Effector memory CD4-positive, alpha-beta T cell (primary cell): Measurements from ENCODE around the gene ACADSB.

Source experiments
- DNase-seq, 3 donors: peaks; one replicate each; pipeline ENCODE4 v3.0.0-alpha.2; 2020
- H3K27ac ChIP-seq: 2 replicates; pipeline ENCODE4 v1.7.0; 2013; ENCODE audit warnings: mild to moderate bottlenecking, low read length, moderate library complexity; ENCODE audit not compliant: insufficient read depth, poor library complexity, severe bottlenecking
- H3K27me3 ChIP-seq: replicated peaks from 2 replicates; pipeline ENCODE4 v1.7.0; 2013; ENCODE audit warnings: mild to moderate bottlenecking, low read length; ENCODE audit not compliant: insufficient read depth, control insufficient read depth, poor library complexity, severe bottlenecking
- H3K36me3 ChIP-seq: 2 replicates; pipeline ENCODE4 v1.7.0; 2013; ENCODE audit warnings: mild to moderate bottlenecking, low read length, moderate library complexity; ENCODE audit not compliant: control insufficient read depth, insufficient read depth
- H3K4me1 ChIP-seq: 2 replicates; pipeline ENCODE4 v1.7.0; 2013; ENCODE audit warnings: low read length, mild to moderate bottlenecking; ENCODE audit not compliant: control insufficient read depth, insufficient read depth, poor library complexity, severe bottlenecking
- H3K4me3 ChIP-seq: 2 replicates; pipeline ENCODE4 v1.7.0; 2013; ENCODE audit warnings: low read length, low read depth, mild to moderate bottlenecking; ENCODE audit not compliant: insufficient read depth, poor library complexity, severe bottlenecking
- H3K9me3 ChIP-seq: 2 replicates; pipeline ENCODE4 v1.7.0; 2013; ENCODE audit warnings: mild to moderate bottlenecking, low read length, moderate library complexity; ENCODE audit not compliant: control insufficient read depth

ACADSB gene

DNA sequence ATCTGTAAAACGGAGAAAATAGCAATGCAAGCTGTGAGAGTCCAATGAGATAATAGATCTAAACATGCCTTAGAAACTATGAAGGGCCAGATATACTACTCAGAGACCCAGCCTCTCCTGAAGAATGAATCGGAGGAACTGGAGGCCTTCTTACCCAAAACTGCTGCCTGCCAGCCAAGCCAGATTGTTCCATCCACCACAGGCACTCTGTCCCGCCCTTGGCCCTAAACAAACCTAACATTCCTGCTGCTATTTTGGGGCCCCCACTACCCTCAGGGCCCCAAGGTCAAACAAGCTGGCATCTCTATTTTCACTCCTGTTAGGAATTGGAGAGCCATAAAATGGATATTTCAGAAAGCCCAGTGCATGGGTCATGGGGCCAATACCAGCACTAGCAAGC lies 79.0 kb downstream of the ACADSB start:
- H3K4me1 ChIP-seq = no peaks in the 10 kb centered on the region
- no peak for DNase-seq
- no peaks in the 10 kb centered on the region for H3K9me3 ChIP-seq
- H3K36me3 ChIP-seq = no peaks in the 10 kb centered on the region
- no peaks in the 10 kb centered on the region for H3K27me3 ChIP-seq
- no peak overlapping the region for H3K27ac ChIP-seq
- H3K4me3 ChIP-seq = no peak overlapping the region

DNA sequence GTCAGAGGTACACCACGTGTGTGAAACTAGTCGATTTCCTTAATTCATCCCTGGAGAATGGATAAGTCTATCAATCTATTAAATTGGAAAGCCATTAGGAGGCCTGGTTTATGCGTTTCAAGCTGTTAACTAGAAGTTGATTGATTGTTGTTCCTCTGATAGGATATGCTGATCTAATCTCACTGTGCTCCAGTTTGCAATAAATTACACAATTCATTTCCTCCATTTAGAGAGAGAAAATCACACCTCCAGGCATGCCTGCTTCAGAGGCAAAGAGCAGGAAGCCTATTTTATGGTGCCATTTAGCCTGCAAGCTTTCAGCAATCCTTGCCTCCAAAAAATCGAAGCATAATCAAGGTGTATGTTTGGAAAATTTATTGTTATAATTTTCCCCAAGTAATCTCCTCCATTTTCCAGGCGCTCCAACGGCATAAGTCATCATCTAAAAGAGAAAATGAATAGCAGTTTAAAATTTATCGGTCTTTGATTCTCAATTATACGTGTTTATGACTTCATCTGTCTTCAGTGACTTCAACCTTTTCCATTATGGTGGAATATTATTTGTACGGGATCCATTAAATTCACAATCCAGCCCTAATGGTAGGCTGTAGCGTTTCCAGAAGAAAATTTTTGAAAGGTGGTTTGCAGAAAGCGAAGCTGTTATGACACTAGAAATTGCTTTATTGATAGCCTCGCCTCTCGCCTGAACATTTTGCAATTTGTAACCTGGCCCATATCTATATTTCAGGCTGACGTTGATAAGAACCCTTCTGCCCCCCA lies 84.0 kb downstream of the ACADSB start:
- H3K27ac ChIP-seq = no peak overlapping the region
- H3K4me1 ChIP-seq = no peaks in the 10 kb centered on the region
- H3K36me3 ChIP-seq = no peaks in the 10 kb centered on the region
- H3K4me3 ChIP-seq = no peak overlapping the region
- DNase-seq = no peak
- no peaks in the 10 kb centered on the region for H3K27me3 ChIP-seq
- no peaks in the 10 kb centered on the region for H3K9me3 ChIP-seq

DNA sequence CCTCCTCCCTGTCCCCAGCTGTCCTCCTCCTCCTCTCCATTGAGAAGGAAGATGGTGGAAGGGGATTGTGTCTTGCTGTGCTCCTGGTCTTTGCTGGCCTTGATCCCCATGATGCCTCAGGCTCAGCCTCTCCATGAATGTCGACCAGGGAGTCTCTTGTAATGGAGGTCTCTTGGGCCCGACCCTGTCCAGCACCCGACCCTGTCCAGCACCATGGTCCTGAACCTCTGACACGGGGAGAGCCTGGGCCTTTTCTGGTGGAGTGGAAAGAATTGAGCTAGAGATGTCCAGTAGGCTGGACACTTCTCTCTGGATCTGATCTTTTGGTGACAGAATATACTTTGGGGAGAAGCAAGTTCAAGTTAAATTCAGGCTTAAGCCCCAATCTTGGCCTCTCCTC lies 84.7 kb downstream of the ACADSB start:
- no peak for DNase-seq
- H3K4me3 ChIP-seq = no peak overlapping the region
- H3K4me1 ChIP-seq = no peaks in the 10 kb centered on the region
- H3K9me3 ChIP-seq = no peaks in the 10 kb centered on the region
- H3K27ac ChIP-seq = no peak overlapping the region
- no peaks in the 10 kb centered on the region for H3K36me3 ChIP-seq
- no peaks in the 10 kb centered on the region for H3K27me3 ChIP-seq

DNA sequence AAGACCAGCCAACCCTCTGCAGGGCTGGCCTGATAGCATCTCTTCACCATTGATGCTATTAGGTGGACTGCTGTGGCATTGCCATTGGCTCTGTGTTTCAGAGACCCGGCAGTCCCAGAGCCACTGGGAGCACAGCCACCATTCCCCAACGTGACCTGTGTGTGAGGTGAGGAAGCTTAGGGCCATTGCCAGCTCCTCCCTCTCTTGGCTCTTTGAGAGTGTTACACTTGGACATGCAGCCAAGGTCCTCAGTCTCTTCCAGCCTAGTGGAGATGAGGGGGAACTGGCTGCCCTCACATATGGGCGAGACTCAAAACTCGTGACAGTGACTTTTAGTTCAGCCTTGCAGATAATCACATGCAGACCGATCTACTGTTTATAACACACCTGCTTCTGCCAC lies 87.6 kb downstream of the ACADSB start:
- Histone ChIP-seq H3K9me3 (no peaks in the 10 kb centered on the region), H3K4me3 (no peak overlapping the region), H3K36me3 (no peaks in the 10 kb centered on the region), H3K4me1 (no peaks in the 10 kb centered on the region), H3K27me3 (no peaks in the 10 kb centered on the region), H3K27ac (no peak overlapping the region)
- DNase-seq = no peak

DNA sequence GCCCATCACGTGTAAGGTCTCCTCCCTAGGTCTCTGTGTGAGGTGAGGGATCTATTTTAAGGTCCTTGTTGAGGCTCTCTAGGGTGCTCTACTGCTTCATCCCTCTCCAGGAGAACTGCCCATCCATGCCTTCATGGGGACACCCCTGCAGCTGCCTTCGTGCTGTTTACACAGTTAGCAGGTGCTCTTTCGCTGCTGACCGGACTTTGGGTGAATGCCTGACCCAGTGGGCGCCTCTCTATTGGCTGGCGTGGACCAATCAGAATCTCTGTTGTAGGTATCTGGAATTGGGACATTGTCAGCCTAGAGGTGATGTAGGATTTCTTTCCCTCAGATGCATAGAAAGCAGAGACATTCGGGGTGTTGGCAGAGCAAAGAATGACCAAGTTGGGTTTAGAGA lies 88.2 kb downstream of the ACADSB start:
- no peaks in the 10 kb centered on the region for H3K9me3 ChIP-seq
- no peak for DNase-seq
- no peak overlapping the region for H3K4me3 ChIP-seq
- no peaks in the 10 kb centered on the region for H3K27me3 ChIP-seq
- no peaks in the 10 kb centered on the region for H3K36me3 ChIP-seq
- no peaks in the 10 kb centered on the region for H3K4me1 ChIP-seq
- H3K27ac ChIP-seq = no peak overlapping the region

DNA sequence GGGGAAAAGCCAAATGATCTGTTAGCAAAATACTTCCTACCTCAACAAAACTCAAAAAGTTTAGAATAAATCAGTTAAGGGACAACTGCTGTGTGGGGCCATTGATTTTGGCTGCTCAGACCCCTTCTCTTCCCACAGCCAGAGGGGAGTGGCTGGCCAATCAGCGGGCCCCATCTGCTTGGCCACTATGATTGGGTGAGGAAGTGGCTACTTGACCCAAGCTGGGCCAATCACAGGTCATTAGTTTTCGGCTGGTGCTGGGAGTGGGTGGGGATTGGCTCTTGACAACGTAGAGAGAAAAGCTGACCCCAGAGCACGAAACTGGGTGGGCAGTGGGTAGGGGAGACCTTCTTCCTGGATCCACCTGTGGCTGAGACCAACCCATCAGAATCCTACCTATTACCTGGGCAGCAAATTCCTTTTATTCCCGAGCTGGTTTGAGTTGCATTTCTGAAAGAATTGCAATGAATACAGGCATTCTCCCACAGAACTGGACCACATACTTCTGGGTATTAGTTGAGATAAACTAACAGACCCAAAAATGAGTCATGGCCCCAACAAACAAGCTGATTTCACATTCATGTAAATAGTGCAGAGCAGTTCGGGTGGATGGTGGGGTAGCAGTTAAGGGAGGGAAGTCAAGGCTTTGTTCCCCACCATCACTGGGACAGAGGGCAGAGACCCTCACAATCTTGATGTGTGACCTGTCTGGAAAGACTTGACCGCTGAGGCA lies 91.4 kb downstream of the ACADSB start:
- no peaks in the 10 kb centered on the region for H3K27me3 ChIP-seq
- H3K9me3 ChIP-seq = no peaks in the 10 kb centered on the region
- H3K27ac ChIP-seq = no peak overlapping the region
- no peaks in the 10 kb centered on the region for H3K36me3 ChIP-seq
- DNase-seq = no peak
- H3K4me1 ChIP-seq = no peaks in the 10 kb centered on the region
- H3K4me3 ChIP-seq = no peak overlapping the region

DNA sequence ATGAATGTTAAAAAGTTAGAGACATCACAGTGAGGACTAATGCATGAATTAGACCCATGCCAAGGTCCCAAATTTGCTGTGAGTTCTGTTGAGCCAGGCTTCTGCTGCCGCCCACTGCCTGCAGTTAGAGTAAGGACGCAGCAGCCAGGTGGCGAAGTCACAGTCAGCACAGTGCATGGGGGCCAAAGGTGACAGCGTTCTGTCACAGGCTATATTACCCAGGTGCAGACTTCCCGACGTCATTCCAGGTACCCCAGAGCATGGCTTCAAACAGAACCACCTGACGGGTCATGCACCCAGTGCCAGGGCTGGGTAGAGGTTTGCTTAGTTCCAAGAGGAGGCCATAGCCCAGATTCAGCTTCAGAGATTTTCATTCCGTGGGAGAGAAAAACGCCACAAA lies 93.1 kb downstream of the ACADSB start:
- Histone ChIP-seq H3K9me3 (no peaks in the 10 kb centered on the region), H3K36me3 (no peaks in the 10 kb centered on the region), H3K27me3 (no peaks in the 10 kb centered on the region), H3K27ac (no peak overlapping the region), H3K4me1 (no peaks in the 10 kb centered on the region), H3K4me3 (no peak overlapping the region)
- no peak for DNase-seq

DNA sequence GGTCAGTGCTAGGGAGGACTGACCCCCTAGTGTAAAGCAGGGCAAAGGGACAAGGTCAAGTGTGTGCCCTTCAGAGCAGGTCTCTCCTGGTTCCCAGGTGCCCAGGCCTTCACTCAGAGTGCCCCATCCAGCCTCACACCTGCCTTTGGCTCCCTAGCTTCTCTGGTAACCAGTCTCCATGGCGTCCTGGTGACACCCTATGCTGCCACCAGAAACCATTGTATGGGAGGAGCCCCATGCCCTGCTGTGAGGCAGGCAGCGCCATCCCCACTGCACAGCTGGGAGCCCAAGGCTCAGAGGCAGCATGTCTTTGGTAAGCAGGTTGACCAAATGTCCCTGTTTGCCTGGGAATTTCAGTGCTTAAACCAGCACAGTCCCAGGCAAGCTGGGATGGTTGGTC lies 93.9 kb downstream of the ACADSB start:
- no peak overlapping the region for H3K27ac ChIP-seq
- DNase-seq = no peak
- no peaks in the 10 kb centered on the region for H3K4me1 ChIP-seq
- H3K36me3 ChIP-seq = no peaks in the 10 kb centered on the region
- no peak overlapping the region for H3K4me3 ChIP-seq
- H3K27me3 ChIP-seq = no peaks in the 10 kb centered on the region
- H3K9me3 ChIP-seq = no peaks in the 10 kb centered on the region

DNA sequence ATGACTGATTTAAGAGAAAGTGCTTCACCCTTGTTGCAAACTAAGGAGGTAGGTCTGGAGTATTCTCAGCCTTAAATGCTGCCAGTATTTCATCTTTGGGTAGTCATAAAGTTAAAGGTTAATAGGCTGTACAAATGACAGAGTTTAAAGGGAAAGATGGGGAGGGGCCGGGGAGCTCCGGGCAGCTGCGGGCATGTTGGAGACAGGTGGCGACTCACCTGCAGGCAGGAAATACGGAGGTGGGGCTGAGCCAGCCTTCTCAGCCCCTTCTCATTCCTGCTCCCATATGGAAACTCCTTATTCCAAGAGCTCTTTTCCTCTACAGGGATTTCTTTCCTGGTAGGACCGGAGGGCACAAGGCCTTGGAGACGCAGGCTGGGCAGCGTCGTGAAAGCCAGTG lies 95.1 kb downstream of the ACADSB start:
- no peak for DNase-seq
- no peaks in the 10 kb centered on the region for H3K36me3 ChIP-seq
- no peaks in the 10 kb centered on the region for H3K27me3 ChIP-seq
- no peak overlapping the region for H3K4me3 ChIP-seq
- no peaks in the 10 kb centered on the region for H3K4me1 ChIP-seq
- no peak overlapping the region for H3K27ac ChIP-seq
- no peaks in the 10 kb centered on the region for H3K9me3 ChIP-seq
